Tibial nerve (tissue), 4 donors: ENCODE measurements around the gene OPCML. TPM values are rescaled to one million over a fixed set of nuclear protein-coding genes. Genes with fewer than 3 reads are reported as not detected.

Experiments used
- DNase-seq, 2 donors: peaks; one replicate each; pipeline ENCODE4 v3.0.0-alpha.2; 2019; ENCODE audit warnings: low spot score in 2 of 2
- H3K27ac ChIP-seq, 4 donors: fragments of 200-600 bp; sonication (generic) in 3 of 4; one replicate each; pipeline ENCODE4 v1.5.1; 2017 to 2019; ENCODE audit warnings: mild to moderate bottlenecking in 1 of 4
- H3K27me3 ChIP-seq, 2 donors: fragments of 200-600 bp; sonication (generic) in 1 of 2; one replicate each; pipeline versions ENCODE4 v1.5.1 to v1.6.0; 2017 to 2019
- H3K36me3 ChIP-seq, 3 donors: fragments of 200-600 bp; sonication (generic); one replicate each; pipeline ENCODE4 v1.5.1; 2018 to 2019
- H3K4me1 ChIP-seq, 4 donors: fragments of 200-600 bp; sonication (generic) in 3 of 4; one replicate each; pipeline ENCODE4 v1.5.1; 2017 to 2019
- H3K4me3 ChIP-seq, 4 donors: fragments of 200-600 bp; sonication (generic) in 3 of 4; one replicate each; pipeline ENCODE4 v1.5.1; 2017 to 2019; ENCODE audit warnings: mild to moderate bottlenecking in 1 of 4, moderate library complexity in 1 of 4
- H3K9me3 ChIP-seq, 4 donors: fragments of 200-600 bp; sonication (generic) in 3 of 4; one replicate each; pipeline ENCODE4 v1.5.1; 2017 to 2019
- EP300 ChIP-seq, 2 donors: sonication (generic); formaldehyde crosslinking; IDR thresholded peaks; one replicate each; pipeline ENCODE4 v1.6.1; 2017; ENCODE audit warnings: antibody characterized with exemption in 2 of 2, mild to moderate bottlenecking in 1 of 2
- POLR2A ChIP-seq, 2 donors: fragments of 450-650 bp; IDR thresholded peaks; one replicate each; pipeline ENCODE4 v1.6.1; 2017; ENCODE audit warnings: antibody characterized with exemption in 2 of 2, mild to moderate bottlenecking in 2 of 2, moderate library complexity in 2 of 2
- WGBS, 2 donors: methylation state at CpG; one replicate each; pipeline ENCODE4 v1.1.5; 2018; 5-methylcytosine and 5-hydroxymethylcytosine counted together
- total RNA-seq, 4 donors: library from RNA; depleted of rRNA; stranded (reverse); fragments of >200 nt; gene quantifications; one replicate each; pipeline ENCODE4 v1.1.0, GENCODE V29; 2016
- TF ChIP-seq, protein P1 (sequence below), 5 experiments: fragments of 200-600 bp in 3 of 5; fragments of 450-650 bp in 2 of 5; sonication (generic) in 3 of 5; IDR thresholded peaks; one replicate each; pipeline ENCODE4 v1.5.1; 2016 to 2019; ENCODE audit warnings: antibody characterized with exemption in 5 of 5, mild to moderate bottlenecking in 3 of 5, moderate library complexity in 2 of 5

OPCML gene
- total RNA-seq, 4 donors from 2014 or later: 1.0 to 10.8 (median 1.9) TPM

DNA sequence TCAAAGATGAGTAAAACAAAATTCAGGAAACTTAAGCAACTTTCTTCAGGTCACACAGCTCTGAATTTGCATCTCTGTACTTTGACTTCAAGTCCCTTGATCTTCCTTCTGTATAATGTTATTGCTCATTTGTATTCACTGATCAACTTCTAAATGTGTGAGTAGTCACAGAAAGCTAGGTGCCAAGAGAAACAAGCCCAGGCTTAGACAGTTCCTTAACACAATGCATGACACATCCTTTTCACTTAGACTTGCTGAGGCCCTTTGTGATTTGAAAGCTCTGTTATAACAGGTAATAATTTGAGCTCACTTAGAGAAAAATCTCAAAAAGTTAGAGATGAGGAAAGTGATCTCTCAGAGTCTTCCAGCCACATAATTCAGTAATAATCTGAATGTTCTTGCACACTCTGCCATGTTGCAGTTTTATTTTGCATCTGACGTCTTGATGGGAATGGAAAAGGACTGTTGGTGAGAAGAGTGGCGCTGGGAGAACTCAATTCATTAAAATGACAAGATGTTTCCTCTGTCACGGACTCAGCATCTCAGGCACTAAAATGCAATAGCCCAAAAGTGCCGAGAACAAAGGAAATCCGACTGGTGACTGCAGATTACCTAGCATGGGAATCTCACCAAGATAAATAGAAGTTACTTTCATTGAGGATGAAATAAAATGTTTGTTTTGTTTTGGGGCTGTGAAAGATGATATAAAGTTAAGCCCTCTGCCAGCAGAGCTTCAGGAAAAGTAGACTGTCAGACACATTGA lies 665.3 kb downstream of the OPCML start:
- H3K4me3 ChIP-seq: no peak overlapping the region
- H3K9me3 ChIP-seq: no peaks in the 10 kb centered on the region
- TF ChIP-seq POLR2A (IDR thresholded peaks at IDR 0.05) (no peak), EP300 (IDR thresholded peaks at IDR 0.05) (no peak)
- TF ChIP-seq, protein P1, sequence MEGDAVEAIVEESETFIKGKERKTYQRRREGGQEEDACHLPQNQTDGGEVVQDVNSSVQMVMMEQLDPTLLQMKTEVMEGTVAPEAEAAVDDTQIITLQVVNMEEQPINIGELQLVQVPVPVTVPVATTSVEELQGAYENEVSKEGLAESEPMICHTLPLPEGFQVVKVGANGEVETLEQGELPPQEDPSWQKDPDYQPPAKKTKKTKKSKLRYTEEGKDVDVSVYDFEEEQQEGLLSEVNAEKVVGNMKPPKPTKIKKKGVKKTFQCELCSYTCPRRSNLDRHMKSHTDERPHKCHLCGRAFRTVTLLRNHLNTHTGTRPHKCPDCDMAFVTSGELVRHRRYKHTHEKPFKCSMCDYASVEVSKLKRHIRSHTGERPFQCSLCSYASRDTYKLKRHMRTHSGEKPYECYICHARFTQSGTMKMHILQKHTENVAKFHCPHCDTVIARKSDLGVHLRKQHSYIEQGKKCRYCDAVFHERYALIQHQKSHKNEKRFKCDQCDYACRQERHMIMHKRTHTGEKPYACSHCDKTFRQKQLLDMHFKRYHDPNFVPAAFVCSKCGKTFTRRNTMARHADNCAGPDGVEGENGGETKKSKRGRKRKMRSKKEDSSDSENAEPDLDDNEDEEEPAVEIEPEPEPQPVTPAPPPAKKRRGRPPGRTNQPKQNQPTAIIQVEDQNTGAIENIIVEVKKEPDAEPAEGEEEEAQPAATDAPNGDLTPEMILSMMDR (IDR thresholded peaks at IDR 0.05): no peak
- DNase-seq: no peak
- WGBS, 2 donors: 49 to 67% methylated on average over 5 of the region's 5 CpGs
- H3K36me3 ChIP-seq: no peaks in the 10 kb centered on the region
- no peak overlapping the region for H3K27ac ChIP-seq
- no peaks in the 10 kb centered on the region for H3K27me3 ChIP-seq
- H3K4me1 ChIP-seq: no peaks in the 10 kb centered on the region

GRCh38 chr11:132865623-132866022 lies 666.7 kb downstream of the OPCML start:
- Histone ChIP-seq H3K9me3 (no peaks in the 10 kb centered on the region), H3K27me3 (no peaks in the 10 kb centered on the region), H3K27ac (no peak overlapping the region), H3K4me1 (no peaks in the 10 kb centered on the region), H3K4me3 (no peak overlapping the region), H3K36me3 (no peaks in the 10 kb centered on the region)
- no peak for DNase-seq
- 68 to 88% methylated on average over 5 of the region's 5 CpGs for WGBS, 2 donors
- TF ChIP-seq, protein P1 (IDR thresholded peaks at IDR 0.05): no peak
- TF ChIP-seq EP300 (IDR thresholded peaks at IDR 0.05) (no peak), POLR2A (IDR thresholded peaks at IDR 0.05) (no peak)

- 83 to 87% methylated on average over 17 of the region's 17 CpGs for WGBS, 2 donors
- no peak overlapping the region for H3K4me3 ChIP-seq
- no peaks in the 10 kb centered on the region for H3K4me1 ChIP-seq
- TF ChIP-seq, protein P1 (IDR thresholded peaks at IDR 0.05): no peak
- TF ChIP-seq EP300 (IDR thresholded peaks at IDR 0.05) (no peak), POLR2A (IDR thresholded peaks at IDR 0.05) (no peak)
- H3K36me3 ChIP-seq: no peaks in the 10 kb centered on the region
- no peak for DNase-seq
- no peaks in the 10 kb centered on the region for H3K27me3 ChIP-seq
- no peak overlapping the region for H3K27ac ChIP-seq
- no peaks in the 10 kb centered on the region for H3K9me3 ChIP-seq
These were observed 667.3 kb downstream of the OPCML start for GRCh38 chr11:132864811-132865576.

DNA sequence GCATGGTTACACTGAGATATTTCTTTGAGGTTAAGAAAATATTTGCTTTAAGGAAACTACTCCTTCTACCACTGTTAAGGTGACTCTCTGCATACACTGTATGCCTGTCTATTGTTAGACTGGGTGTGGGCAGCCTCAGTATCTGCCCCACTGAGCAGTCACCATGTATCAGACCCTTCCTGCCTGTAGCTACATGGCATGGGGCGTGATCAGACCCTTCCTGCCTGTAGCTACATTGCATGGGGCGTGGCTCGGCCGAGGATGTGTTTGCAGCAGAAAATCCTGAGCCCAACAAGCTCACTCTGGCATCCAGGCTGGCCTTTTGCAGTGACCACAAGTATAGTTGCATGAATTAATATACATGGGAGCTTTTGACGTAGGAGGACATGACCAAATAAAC lies 669.4 kb downstream of the OPCML start:
- H3K9me3 ChIP-seq: no peaks in the 10 kb centered on the region
- no peak for TF ChIP-seq EP300 (IDR thresholded peaks at IDR 0.05)
- no peak for TF ChIP-seq POLR2A (IDR thresholded peaks at IDR 0.05)
- TF ChIP-seq, protein P1 (IDR thresholded peaks at IDR 0.05): no peak
- WGBS, 2 donors: 61 to 77% methylated on average over 5 of the region's 5 CpGs

DNA sequence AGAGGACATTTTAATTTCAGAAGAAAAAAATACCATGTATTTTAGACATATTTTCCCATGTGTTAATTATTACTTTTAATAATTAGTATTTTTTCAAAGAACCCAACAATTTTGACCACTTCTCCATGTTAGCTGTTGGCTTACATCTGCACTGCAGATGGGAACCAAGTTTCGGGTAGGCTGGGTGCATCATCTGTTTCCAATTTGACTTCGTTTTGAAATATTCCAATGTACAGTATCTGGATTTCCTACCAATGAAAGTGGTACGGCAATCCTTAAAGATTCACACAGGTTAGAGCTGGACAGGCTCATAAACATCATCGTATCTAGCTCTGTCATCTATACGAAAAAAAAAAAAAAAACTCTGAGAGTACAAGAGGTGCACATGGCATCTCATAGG lies 670.2 kb downstream of the OPCML start:
- Histone ChIP-seq H3K27me3 (no peaks in the 10 kb centered on the region), H3K4me1 (no peaks in the 10 kb centered on the region), H3K27ac (no peak overlapping the region), H3K9me3 (no peaks in the 10 kb centered on the region), H3K4me3 (no peak overlapping the region), H3K36me3 (no peaks in the 10 kb centered on the region)
- TF ChIP-seq EP300 (IDR thresholded peaks at IDR 0.05) (no peak), POLR2A (IDR thresholded peaks at IDR 0.05) (no peak)
- TF ChIP-seq, protein P1 (IDR thresholded peaks at IDR 0.05): no peak
- 86 to 90% methylated on average over 5 of the region's 5 CpGs for WGBS, 2 donors
- no peak for DNase-seq

More for the DNA sequence above, 669.4 kb downstream of the OPCML start:
- Histone ChIP-seq H3K4me3 (no peak overlapping the region), H3K27ac (no peak overlapping the region), H3K4me1 (no peaks in the 10 kb centered on the region), H3K36me3 (no peaks in the 10 kb centered on the region), H3K27me3 (no peaks in the 10 kb centered on the region)
- no peak for DNase-seq
